Measurements from ENCODE around the gene ZNF789.

GRCh38 chr7:99437946-99438572, 34.6 kb upstream of the ZNF789 start:
- TF ChIP-seq CTCF (conservative IDR thresholded peaks at IDR 0.05 in 1 of 2, IDR thresholded peaks at IDR 0.05 in 1 of 2; ENCODE audit: extremely low read depth in 1 of 2, insufficient read depth in 1 of 2, low read depth in 1 of 2, low read length in 2 of 2) = no peak
- no peak for TF ChIP-seq EZH2 (IDR thresholded peaks at IDR 0.05; ENCODE audit: borderline replicate concordance, low read length)

Data from mammary epithelial cell (primary cell).